ENCODE measurements around the gene MRPS31. TPM values are rescaled to one million over a fixed set of nuclear protein-coding genes. Genes with fewer than 3 reads are reported as not detected.
A peak's percentile ranks its signal among the peaks of the same experiment; 100 is the strongest.

Gene MRPS31
- polyA plus RNA-seq, 1 of the 3 experiments (the other 2 are of a cell fraction) = 13.3 TPM

DNA sequence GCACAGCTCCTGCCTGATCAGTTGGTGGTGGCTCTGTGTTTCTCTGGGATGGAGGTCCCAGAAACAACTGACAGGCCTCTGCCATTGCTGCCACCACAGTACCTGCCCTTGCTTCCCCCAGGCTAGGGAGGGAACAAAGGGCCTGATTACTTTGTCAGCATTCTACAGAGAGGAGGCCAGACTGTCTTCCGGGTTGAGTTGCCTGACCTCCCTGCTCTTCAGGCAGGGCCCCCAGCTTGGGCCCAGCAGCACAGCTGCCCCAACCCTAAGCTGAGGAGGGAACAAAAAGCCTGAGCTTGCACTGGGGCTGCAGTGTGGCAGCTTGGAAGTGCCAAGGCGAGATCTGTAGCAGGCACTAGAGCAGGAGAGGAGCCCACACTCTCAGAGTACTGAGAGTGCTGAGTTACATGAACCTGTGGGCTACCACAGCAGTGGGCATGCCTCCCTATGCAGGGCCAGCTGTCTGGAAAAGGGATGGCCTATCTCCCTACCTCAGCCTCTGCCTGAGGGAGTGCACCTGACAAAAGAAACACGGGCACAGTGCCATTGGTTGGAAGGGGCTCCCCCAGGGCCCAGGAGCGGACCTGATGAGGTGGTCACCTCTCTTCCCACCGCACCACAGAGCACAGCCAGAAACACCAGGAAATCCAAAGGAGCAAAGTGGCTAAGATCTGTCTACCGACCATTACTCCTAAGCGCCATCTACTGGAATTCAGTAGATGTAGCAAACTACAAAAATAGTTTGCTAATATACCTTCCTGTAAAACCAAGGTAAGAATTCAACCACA lies 42.9 kb upstream of the MRPS31 start:
- TF ChIP-seq YY1 (IDR thresholded peaks at IDR 0.05; ENCODE audit: low read depth) = no peak
- no peak for TF ChIP-seq NFIC (IDR thresholded peaks at IDR 0.05; ENCODE audit: borderline replicate concordance)
- no peak for TF ChIP-seq TAF1 (IDR thresholded peaks at IDR 0.05; ENCODE audit: borderline replicate concordance, low read depth, low read length)
- TF ChIP-seq RXRA (IDR thresholded peaks at IDR 0.05; ENCODE audit: borderline replicate concordance, low read depth) = no peak
- TF ChIP-seq MXI1 (IDR thresholded peaks at IDR 0.05; ENCODE audit: low read depth, low read length) = no peak
- TF ChIP-seq RCOR1 (IDR thresholded peaks at IDR 0.05; ENCODE audit: low read length) = no peak
- TF ChIP-seq, protein P1, sequence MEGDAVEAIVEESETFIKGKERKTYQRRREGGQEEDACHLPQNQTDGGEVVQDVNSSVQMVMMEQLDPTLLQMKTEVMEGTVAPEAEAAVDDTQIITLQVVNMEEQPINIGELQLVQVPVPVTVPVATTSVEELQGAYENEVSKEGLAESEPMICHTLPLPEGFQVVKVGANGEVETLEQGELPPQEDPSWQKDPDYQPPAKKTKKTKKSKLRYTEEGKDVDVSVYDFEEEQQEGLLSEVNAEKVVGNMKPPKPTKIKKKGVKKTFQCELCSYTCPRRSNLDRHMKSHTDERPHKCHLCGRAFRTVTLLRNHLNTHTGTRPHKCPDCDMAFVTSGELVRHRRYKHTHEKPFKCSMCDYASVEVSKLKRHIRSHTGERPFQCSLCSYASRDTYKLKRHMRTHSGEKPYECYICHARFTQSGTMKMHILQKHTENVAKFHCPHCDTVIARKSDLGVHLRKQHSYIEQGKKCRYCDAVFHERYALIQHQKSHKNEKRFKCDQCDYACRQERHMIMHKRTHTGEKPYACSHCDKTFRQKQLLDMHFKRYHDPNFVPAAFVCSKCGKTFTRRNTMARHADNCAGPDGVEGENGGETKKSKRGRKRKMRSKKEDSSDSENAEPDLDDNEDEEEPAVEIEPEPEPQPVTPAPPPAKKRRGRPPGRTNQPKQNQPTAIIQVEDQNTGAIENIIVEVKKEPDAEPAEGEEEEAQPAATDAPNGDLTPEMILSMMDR (IDR thresholded peaks at IDR 0.05) = peak; percentile 48
- TF ChIP-seq GATA2 (CRISPR knock-in tag; IDR thresholded peaks at IDR 0.05) = no peak
- no peak for TF ChIP-seq EZH2phosphoT487 (IDR thresholded peaks at IDR 0.05; ENCODE audit: borderline replicate concordance, low read depth)
- no peak for TF ChIP-seq SMC3 (IDR thresholded peaks at IDR 0.05; ENCODE audit: low read depth, low read length)
- TF ChIP-seq, protein P2, sequence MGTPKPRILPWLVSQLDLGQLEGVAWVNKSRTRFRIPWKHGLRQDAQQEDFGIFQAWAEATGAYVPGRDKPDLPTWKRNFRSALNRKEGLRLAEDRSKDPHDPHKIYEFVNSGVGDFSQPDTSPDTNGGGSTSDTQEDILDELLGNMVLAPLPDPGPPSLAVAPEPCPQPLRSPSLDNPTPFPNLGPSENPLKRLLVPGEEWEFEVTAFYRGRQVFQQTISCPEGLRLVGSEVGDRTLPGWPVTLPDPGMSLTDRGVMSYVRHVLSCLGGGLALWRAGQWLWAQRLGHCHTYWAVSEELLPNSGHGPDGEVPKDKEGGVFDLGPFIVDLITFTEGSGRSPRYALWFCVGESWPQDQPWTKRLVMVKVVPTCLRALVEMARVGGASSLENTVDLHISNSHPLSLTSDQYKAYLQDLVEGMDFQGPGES (IDR thresholded peaks at IDR 0.05; ENCODE audit: low read depth, low read length) = no peak
- peak; percentile 37 for TF ChIP-seq RAD21 (IDR thresholded peaks at IDR 0.05; ENCODE audit: low read length)
- H3K27ac ChIP-seq (ENCODE audit: low read depth in 2 of 2, low read length in 1 of 2) = no peak overlapping the region
- no peak overlapping the region for H2AFZ ChIP-seq (ENCODE audit: low read depth)
- no peak overlapping the region for H3K9ac ChIP-seq
- H3K36me3 ChIP-seq (replicated peaks in 1 of 2; ENCODE audit: control insufficient read depth in 1 of 2, insufficient read depth in 2 of 2, low read length in 1 of 2) = peaks cover 24 to 33% of the 10 kb centered on the region in 2 experiments
- WGBS (ENCODE audit: low lambda C conversion rate) = 76% methylated on average over 3 of the region's 7 CpGs
- POLR2A ChIA-PET = no interaction called here
- no peak overlapping the region; a peak in 1 of 4 replicates for H3K4me3 ChIP-seq (ENCODE audit: low read depth in 2 of 2, low read length in 1 of 2)
- DNase-seq = peak; percentile 27
- no peaks in the 10 kb centered on the region for H3F3A ChIP-seq (replicated peaks; ENCODE audit: insufficient read depth)
- no peaks in the 10 kb centered on the region for H3K79me2 ChIP-seq (ENCODE audit: insufficient read depth)
- H3K9me2 ChIP-seq = no peaks in the 10 kb centered on the region
- H3K9me3 ChIP-seq = no peaks in the 10 kb centered on the region
- H3K27me3 ChIP-seq (ENCODE audit: insufficient read depth) = no peaks in the 10 kb centered on the region
- no peak overlapping the region for H3K4me2 ChIP-seq
- H4K20me1 ChIP-seq (ENCODE audit: insufficient read depth) = no peaks in the 10 kb centered on the region
- CTCF ChIA-PET = interaction anchor here (1.4 to 1.5 kb wide), 2 partner anchors 149 to 179 kb away, joined by 3 read pairs; no protein-coding TSS in a partner anchor
- no peaks in the 10 kb centered on the region for H3K4me1 ChIP-seq (ENCODE audit: control insufficient read depth in 1 of 2, insufficient read depth in 2 of 2, low read depth in 1 of 2, low read length in 1 of 2)

DNA sequence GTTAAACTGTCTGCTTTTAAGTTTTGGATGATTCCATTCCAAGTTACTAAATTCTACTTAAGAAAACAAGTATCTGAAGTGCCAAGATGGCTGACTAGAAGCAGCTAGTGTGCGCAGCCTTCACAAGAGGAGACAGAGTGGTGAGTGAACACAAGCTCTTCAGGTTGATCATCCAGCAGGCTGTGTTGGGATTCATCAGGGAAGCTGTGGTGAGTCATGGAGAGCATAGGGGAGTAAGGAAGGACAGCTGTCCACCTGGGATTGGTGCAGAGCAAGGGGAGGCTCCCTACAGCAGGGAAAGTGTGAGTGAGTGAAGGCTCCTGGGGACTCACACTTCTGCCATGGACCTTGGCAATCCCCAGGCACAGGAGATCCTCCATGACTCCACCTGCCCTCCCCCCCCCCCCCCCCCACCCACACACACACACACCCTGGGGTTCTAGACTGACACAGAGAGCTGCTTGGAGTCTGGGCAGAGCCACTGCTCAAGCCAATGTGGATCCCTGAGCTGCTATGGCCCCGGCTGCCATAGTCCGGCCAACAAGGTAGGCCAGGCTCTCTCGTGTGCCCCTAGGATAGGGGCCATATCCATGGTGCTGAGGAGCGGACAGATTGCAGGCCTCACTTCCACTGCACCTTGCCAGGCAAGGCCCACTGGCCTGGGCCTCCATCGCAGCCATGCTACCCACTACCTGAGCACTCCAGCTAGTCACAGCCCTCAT lies 41.9 kb upstream of the MRPS31 start:
- no peaks in the 10 kb centered on the region for H3F3A ChIP-seq (replicated peaks; ENCODE audit: insufficient read depth)
- CTCF ChIA-PET = interaction anchor here (1.5 kb wide), 1 partner anchor 150 kb away, joined by 3 read pairs; no protein-coding TSS in a partner anchor
- H3K4me1 ChIP-seq (ENCODE audit: control insufficient read depth in 1 of 2, insufficient read depth in 2 of 2, low read depth in 1 of 2, low read length in 1 of 2) = no peaks in the 10 kb centered on the region
- POLR2A ChIA-PET = no interaction called here
- whole genome bisulfite sequencing (ENCODE audit: low lambda C conversion rate) = 100% methylated on average over 2 of the region's 6 CpGs
- TF ChIP-seq GABPA (IDR thresholded peaks at IDR 0.05; ENCODE audit: low read depth) (no peak), RXRA (IDR thresholded peaks at IDR 0.05; ENCODE audit: borderline replicate concordance, low read depth) (no peak)
- TF ChIP-seq, protein P1 (IDR thresholded peaks at IDR 0.05) = no peak
- no peaks in the 10 kb centered on the region for H3K9me2 ChIP-seq
- no peak for DNase-seq
- H4K20me1 ChIP-seq (ENCODE audit: insufficient read depth) = no peaks in the 10 kb centered on the region
- no peaks in the 10 kb centered on the region for H3K9me3 ChIP-seq
- H3K79me2 ChIP-seq (ENCODE audit: insufficient read depth) = no peaks in the 10 kb centered on the region
- H3K9ac ChIP-seq = no peak overlapping the region
- H3K27ac ChIP-seq (ENCODE audit: low read depth in 2 of 2, low read length in 1 of 2) = no peak overlapping the region
- peaks cover 25 to 37% of the 10 kb centered on the region in 2 experiments for H3K36me3 ChIP-seq (replicated peaks in 1 of 2; ENCODE audit: control insufficient read depth in 1 of 2, insufficient read depth in 2 of 2, low read length in 1 of 2)
- no peak overlapping the region for H2AFZ ChIP-seq (ENCODE audit: low read depth)
- H3K4me2 ChIP-seq = no peak overlapping the region
- no peak overlapping the region for H3K4me3 ChIP-seq (ENCODE audit: low read depth in 2 of 2, low read length in 1 of 2)
- no peaks in the 10 kb centered on the region for H3K27me3 ChIP-seq (ENCODE audit: insufficient read depth)
